ENCODE measurements around the gene ARHGEF7. TPM values are rescaled to one million over a fixed set of nuclear protein-coding genes. Genes with fewer than 3 reads are reported as not detected.
"Not testable (repeated sequence)": the region's sequence is repeated elsewhere in the genome, so short reads cannot be mapped to it uniquely, and the experiment has no call there.

ARHGEF7 gene
- total RNA-seq, 2 donors from 2014 or later = 117 to 152 TPM

DNA sequence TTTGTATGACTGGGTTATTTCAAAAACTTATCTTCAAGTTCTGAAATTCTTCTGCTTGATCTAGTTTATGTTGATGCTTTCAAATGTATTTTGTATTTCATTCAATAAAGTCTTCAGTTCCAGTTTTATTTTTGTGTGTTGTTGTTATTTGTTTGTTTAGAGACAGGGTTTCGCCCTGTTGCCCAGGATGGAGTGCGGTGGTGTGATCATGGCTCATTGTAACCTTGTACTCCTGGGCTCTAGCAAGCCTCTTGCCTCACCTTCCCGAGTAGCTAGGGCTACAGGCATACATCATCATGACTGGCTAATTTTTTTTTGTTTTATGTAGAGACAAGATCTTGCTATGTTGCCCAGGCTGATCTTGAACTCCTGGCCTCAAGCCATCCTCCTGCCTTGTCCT is 40.3 kb upstream of the ARHGEF7 start:
- Histone ChIP-seq H3K4me3 (no peak overlapping the region), H3K9me3 (peaks cover 17% of the 10 kb centered on the region), H3K27me3 (replicated peaks; ENCODE audit: insufficient read depth) (no peaks in the 10 kb centered on the region), H3K27ac (no peak overlapping the region), H3K36me3 (no peaks in the 10 kb centered on the region), H3K4me1 (ENCODE audit: control insufficient read depth in 1 of 2, low read depth in 2 of 2) (no peaks in the 10 kb centered on the region)
- TF ChIP-seq, protein P1, sequence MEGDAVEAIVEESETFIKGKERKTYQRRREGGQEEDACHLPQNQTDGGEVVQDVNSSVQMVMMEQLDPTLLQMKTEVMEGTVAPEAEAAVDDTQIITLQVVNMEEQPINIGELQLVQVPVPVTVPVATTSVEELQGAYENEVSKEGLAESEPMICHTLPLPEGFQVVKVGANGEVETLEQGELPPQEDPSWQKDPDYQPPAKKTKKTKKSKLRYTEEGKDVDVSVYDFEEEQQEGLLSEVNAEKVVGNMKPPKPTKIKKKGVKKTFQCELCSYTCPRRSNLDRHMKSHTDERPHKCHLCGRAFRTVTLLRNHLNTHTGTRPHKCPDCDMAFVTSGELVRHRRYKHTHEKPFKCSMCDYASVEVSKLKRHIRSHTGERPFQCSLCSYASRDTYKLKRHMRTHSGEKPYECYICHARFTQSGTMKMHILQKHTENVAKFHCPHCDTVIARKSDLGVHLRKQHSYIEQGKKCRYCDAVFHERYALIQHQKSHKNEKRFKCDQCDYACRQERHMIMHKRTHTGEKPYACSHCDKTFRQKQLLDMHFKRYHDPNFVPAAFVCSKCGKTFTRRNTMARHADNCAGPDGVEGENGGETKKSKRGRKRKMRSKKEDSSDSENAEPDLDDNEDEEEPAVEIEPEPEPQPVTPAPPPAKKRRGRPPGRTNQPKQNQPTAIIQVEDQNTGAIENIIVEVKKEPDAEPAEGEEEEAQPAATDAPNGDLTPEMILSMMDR (IDR thresholded peaks at IDR 0.05) = no peak
- ATAC-seq (ENCODE audit: insufficient number of reproducible peaks, low FRiP score, low read depth) (no peak), DNase-seq (ENCODE audit: low spot score) (no peak)

DNA sequence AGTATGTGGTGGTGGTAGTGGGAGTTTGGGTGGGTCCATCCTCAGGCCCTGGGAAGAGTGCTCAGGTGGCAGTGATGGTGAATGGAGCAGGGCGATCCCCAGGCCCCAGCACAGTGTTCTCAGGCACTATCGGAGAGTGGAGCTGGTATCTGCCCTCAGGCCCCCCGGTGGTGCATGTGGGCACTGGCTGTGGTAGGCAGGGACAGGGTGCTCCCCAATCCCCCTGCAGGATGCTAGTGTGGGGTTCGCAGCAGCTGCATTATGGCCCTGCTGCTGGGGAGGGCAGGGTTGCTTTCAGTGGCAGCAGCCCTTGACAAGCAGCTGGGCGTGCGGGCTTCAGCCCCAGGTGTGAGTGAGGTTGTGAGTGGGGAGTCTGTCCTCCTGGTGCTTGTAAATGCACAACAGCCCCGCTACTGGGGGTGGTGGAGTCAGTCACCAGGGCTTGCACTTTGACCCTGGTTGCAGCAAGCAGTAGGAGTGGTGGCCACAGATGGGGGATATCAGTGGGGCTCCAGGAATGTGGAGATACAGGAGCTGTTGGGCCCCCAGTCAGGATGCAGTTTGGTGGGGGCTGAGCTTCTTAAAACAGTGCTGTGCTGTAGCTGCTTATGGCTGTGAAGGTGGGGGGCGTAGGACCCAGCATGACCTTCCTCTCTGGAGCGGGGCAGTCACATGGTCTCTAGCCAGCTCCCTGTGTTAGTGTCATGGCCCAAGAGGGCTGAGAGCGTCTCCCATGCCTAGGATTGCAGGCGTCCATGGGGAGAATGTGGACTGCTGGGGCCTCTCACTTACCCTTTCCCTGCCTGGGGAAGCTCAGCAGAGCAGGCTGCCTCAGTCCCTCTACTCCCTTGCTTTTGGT is 38.7 kb upstream of the ARHGEF7 start:
- DNase-seq (ENCODE audit: low spot score) = no peak
- Histone ChIP-seq H3K27ac (no peak overlapping the region), H3K4me3 (no peak overlapping the region), H3K4me1 (ENCODE audit: control insufficient read depth in 1 of 2, low read depth in 2 of 2) (no peaks in the 10 kb centered on the region), H3K27me3 (replicated peaks; ENCODE audit: insufficient read depth) (no peaks in the 10 kb centered on the region), H3K9me3 (peaks cover 17% of the 10 kb centered on the region), H3K36me3 (no peaks in the 10 kb centered on the region)
- ATAC-seq (ENCODE audit: insufficient number of reproducible peaks, low FRiP score, low read depth) = no peak
- TF ChIP-seq, protein P1 (IDR thresholded peaks at IDR 0.05) = no peak

DNA sequence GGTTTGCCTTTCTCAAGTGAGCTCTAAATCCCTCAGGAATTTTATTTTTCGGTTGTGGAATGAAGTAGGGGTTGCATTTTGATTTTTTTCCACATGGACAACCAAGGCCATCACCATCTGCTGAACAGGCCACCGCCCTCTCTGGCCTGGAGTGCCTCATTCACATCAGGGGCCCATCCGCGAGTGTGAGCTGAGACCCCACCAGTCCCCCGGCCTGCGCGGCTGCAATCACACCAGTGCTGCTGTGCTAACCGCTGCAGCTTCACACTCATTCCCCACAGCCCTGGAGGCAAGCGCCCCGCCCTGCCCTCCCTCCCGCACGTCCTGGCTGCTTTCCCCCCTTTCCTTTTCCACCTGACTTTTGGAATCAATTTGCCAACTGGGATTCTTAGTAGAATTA is 35.7 kb upstream of the ARHGEF7 start:
- Histone ChIP-seq H3K27ac (no peak overlapping the region), H3K9me3 (peaks cover 6% of the 10 kb centered on the region), H3K4me3 (no peak overlapping the region), H3K4me1 (ENCODE audit: control insufficient read depth in 1 of 2, low read depth in 2 of 2) (no peaks in the 10 kb centered on the region), H3K36me3 (no peaks in the 10 kb centered on the region), H3K27me3 (replicated peaks; ENCODE audit: insufficient read depth) (no peaks in the 10 kb centered on the region)
- DNase-seq (ENCODE audit: low spot score) = no peak
- TF ChIP-seq, protein P1 (IDR thresholded peaks at IDR 0.05) = no peak
- ATAC-seq (ENCODE audit: insufficient number of reproducible peaks, low FRiP score, low read depth) = no peak

DNA sequence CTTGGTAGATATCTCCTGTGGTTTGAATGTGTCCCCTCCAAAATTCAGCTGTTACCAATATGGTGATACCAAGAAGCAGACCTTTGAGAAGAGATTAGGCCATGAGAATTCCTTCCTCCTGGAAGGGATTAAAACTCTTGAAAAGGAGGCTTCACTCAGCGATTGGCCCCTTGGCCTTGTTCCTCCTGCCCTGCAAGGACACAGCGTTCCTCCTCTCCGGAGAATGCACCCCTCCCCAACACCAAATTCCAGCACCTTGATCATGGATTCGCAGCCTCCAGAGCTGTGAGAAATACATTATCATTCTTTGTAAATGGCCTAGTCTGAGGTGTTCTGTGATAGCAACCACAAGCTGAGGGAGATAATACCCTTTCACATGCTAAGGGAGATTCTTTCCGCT is 34.5 kb upstream of the ARHGEF7 start:
- H3K4me1 ChIP-seq (ENCODE audit: control insufficient read depth in 1 of 2, low read depth in 2 of 2) = no peaks in the 10 kb centered on the region
- ATAC-seq (ENCODE audit: insufficient number of reproducible peaks, low FRiP score, low read depth) = no peak
- DNase-seq (ENCODE audit: low spot score) = no peak
- no peak overlapping the region for H3K27ac ChIP-seq
- no peaks in the 10 kb centered on the region for H3K27me3 ChIP-seq (replicated peaks; ENCODE audit: insufficient read depth)
- TF ChIP-seq, protein P1 (IDR thresholded peaks at IDR 0.05) = no peak
- H3K9me3 ChIP-seq = no peaks in the 10 kb centered on the region
- no peaks in the 10 kb centered on the region for H3K36me3 ChIP-seq
- H3K4me3 ChIP-seq = no peak overlapping the region

DNA sequence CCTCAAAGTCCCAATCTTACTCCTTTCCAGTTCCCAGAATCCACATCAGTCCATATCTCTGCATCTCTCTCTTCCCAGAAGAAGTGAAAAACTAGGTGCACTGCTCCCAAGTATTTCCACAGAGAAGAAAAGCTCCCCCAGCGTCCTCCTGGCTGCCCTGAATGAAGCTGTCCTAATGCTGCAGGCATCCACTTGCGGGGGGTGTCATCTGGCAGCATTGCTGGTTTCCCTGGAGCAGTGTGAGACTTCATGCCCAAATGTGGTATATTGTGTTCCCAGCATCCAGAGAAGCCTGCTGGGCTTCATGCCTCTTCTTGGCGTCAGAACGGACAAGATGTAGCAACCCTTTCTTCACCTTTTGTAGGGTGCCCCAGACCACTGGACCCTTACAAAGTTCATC is 32.9 kb upstream of the ARHGEF7 start:
- H3K4me3 ChIP-seq = no peak overlapping the region
- TF ChIP-seq, protein P1 (IDR thresholded peaks at IDR 0.05) = no peak
- H3K9me3 ChIP-seq = no peaks in the 10 kb centered on the region
- H3K36me3 ChIP-seq = no peaks in the 10 kb centered on the region
- no peak for ATAC-seq (ENCODE audit: insufficient number of reproducible peaks, low FRiP score, low read depth)
- H3K27me3 ChIP-seq (replicated peaks; ENCODE audit: insufficient read depth) = no peaks in the 10 kb centered on the region
- no peak overlapping the region for H3K27ac ChIP-seq
- DNase-seq (ENCODE audit: low spot score) = no peak
- no peaks in the 10 kb centered on the region for H3K4me1 ChIP-seq (ENCODE audit: control insufficient read depth in 1 of 2, low read depth in 2 of 2)

DNA sequence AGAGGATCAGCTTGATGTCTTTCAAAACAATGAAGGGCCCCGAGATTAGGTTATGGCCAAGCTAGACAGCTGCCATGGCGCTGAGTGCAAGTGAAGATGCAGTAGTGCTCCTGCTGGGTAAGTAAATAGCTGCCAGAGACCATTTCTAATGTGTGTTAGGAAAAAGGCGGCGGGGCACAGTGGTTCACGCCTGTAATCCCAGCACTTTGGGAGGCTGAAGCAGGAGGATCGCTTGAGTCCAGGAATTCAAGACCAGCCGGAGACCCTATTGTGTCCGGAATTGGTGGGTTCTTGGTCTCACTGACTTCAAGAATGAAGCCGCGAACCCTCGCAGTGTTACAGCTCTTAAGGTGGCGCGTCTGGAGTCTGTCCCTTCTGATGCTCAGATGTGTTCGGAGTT is 32.3 kb upstream of the ARHGEF7 start:
- not testable (repeated sequence) for H3K9me3 ChIP-seq; H3K4me1 ChIP-seq (ENCODE audit: control insufficient read depth in 1 of 2, low read depth in 2 of 2); H3K27ac ChIP-seq; H3K4me3 ChIP-seq; DNase-seq (ENCODE audit: low spot score); ATAC-seq (ENCODE audit: insufficient number of reproducible peaks, low FRiP score, low read depth); H3K27me3 ChIP-seq (replicated peaks; ENCODE audit: insufficient read depth); H3K36me3 ChIP-seq

DNA sequence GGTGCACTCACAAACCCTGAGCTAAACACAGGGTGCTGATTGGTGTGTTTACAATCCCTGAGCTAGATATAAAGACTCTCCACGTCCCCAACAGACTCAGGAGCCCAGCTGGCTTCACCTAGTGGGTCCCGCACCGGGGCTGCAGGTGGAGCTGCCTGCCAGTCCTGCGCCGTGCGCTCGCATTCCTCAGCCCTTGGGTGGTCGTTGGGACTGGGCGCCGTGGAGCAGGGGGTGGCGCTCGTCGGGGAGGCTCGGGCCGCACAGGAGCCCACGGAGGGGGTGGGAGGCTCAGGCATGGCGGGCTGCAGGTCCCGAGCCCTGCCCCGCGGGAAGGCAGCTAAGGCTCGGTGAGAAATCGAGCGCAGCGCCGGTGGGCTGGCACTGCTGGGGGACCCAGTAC is 31.4 kb upstream of the ARHGEF7 start:
- not testable (repeated sequence) for H3K4me3 ChIP-seq; ATAC-seq (ENCODE audit: insufficient number of reproducible peaks, low FRiP score, low read depth); DNase-seq (ENCODE audit: low spot score)

More for the DNA sequence above, 31.4 kb upstream of the ARHGEF7 start:
- not testable (repeated sequence) for H3K9me3 ChIP-seq; H3K27ac ChIP-seq; H3K4me1 ChIP-seq (ENCODE audit: control insufficient read depth in 1 of 2, low read depth in 2 of 2); H3K27me3 ChIP-seq (replicated peaks; ENCODE audit: insufficient read depth); H3K36me3 ChIP-seq

All from thoracic aorta (tissue), 2 donors.